NCI-H2196 treated with DMSO at 0.1 percent for 48 hours (cell line): ENCODE data around the gene DCAF12.
A peak's percentile ranks its signal among the peaks of the same experiment; 100 is the strongest.
"Not testable (repeated sequence)": the region's sequence is repeated elsewhere in the genome, so short reads cannot be mapped to it uniquely, and the experiment has no call there.

Experiments
- DNase-seq: peaks from one replicate; lab custom pipeline; 2025; ENCODE audit not compliant: unreplicated experiment; lab: John Stamatoyannopoulos, UW

The DCAF12 gene

GRCh38 chr9:34070606-34071324, 55.7 kb downstream of the DCAF12 start:
- no peak for DNase-seq

GRCh38 chr9:34069831-34070230, 56.7 kb downstream of the DCAF12 start:
- no peak for DNase-seq

GRCh38 chr9:34065541-34065940, 61.0 kb downstream of the DCAF12 start:
- no peak for DNase-seq

GRCh38 chr9:34059954-34060353, 66.5 kb downstream of the DCAF12 start:
- DNase-seq: no peak

- DNase-seq: no peak
Observed at GRCh38 chr9:34059281-34059680, 67.2 kb downstream of the DCAF12 start.

- no peak for DNase-seq
Observed at GRCh38 chr9:34049630-34050384, 76.7 kb downstream of the DCAF12 start.

- DNase-seq: peak; percentile 92
Observed at GRCh38 chr9:34048727-34049629, 77.5 kb downstream of the DCAF12 start, which contains the start of gene UBAP2. UBAP2 (minus strand) TSS chr9:34048887; CDS start chr9:34017148, 31,739 bp downstream.

- no peak for DNase-seq
Observed at GRCh38 chr9:34047864-34048726, 78.4 kb downstream of the DCAF12 start.

- DNase-seq: no peak
Observed at GRCh38 chr9:34046784-34047379, 79.6 kb downstream of the DCAF12 start.

GRCh38 chr9:34045903-34046302, 80.6 kb downstream of the DCAF12 start:
- DNase-seq: no peak

- not testable (repeated sequence) for DNase-seq
Observed at GRCh38 chr9:34042074-34042473, 84.4 kb downstream of the DCAF12 start.

GRCh38 chr9:34038851-34039250, 87.6 kb downstream of the DCAF12 start:
- DNase-seq: not testable (repeated sequence)

- peak; percentile 4 for DNase-seq
Observed at GRCh38 chr9:34037626-34038025, 88.9 kb downstream of the DCAF12 start.

- no peak for DNase-seq
Observed at GRCh38 chr9:34036625-34037024, 89.9 kb downstream of the DCAF12 start.
